HepG2 (cell line): Measurements from ENCODE around the gene RNF213. TPM values are rescaled to one million over a fixed set of nuclear protein-coding genes. Genes with fewer than 3 reads are reported as not detected.

Experiments
- ATF1 ChIP-seq: IDR thresholded peaks from 2 replicates; pipeline ENCODE4 v1.6.1; 2016; ENCODE audit warnings: mild to moderate bottlenecking, control low read depth
- ATRX ChIP-seq: sonication (generic); formaldehyde crosslinking; IDR thresholded peaks from 2 replicates; pipeline ENCODE4 v1.4.0; 2020; ENCODE audit warnings: missing genetic modification reagents, borderline replicate concordance
- GABPA ChIP-seq, 2 experiments: IDR thresholded peaks; 2 replicates each; pipeline ENCODE4 v1.6.1; 2011 to 2016; ENCODE audit warnings: low read depth in 2 of 2, low read length in 1 of 2, missing biosample characterization in 1 of 2, missing genetic modification characterization in 1 of 2
- KDM4B ChIP-seq: sonication (generic); formaldehyde crosslinking; IDR thresholded peaks from 2 replicates; pipeline ENCODE4 v1.4.0; 2020; ENCODE audit warnings: missing genetic modification reagents
- LRRFIP1 ChIP-seq: sonication (generic); formaldehyde crosslinking; conservative IDR thresholded peaks from 2 replicates; pipeline ENCODE4 v1.4.0; 2020; ENCODE audit warnings: missing genetic modification reagents
- NCOA5 ChIP-seq: sonication (generic); formaldehyde crosslinking; IDR thresholded peaks from 2 replicates; pipeline ENCODE4 v1.4.0; 2020; ENCODE audit warnings: missing genetic modification reagents
- NFAT5 ChIP-seq: sonication (generic); formaldehyde crosslinking; IDR thresholded peaks from 2 replicates; pipeline ENCODE4 v1.4.0; 2020; ENCODE audit warnings: missing genetic modification reagents
- NFE2 ChIP-seq: sonication (generic); formaldehyde crosslinking; IDR thresholded peaks from 2 replicates; pipeline ENCODE4 v1.4.0; 2020; ENCODE audit warnings: missing genetic modification reagents
- RNF219 ChIP-seq: sonication (generic); formaldehyde crosslinking; IDR thresholded peaks from 2 replicates; pipeline ENCODE4 v1.5.0; 2020; ENCODE audit warnings: mild to moderate bottlenecking, missing genetic modification reagents
- TMF1 ChIP-seq: sonication (generic); formaldehyde crosslinking; IDR thresholded peaks from 2 replicates; pipeline ENCODE4 v1.8.1; 2022; ENCODE audit warnings: low read depth, missing genetic modification reagents
- ZBTB1 ChIP-seq: sonication (generic); formaldehyde crosslinking; IDR thresholded peaks from 2 replicates; pipeline ENCODE4 v1.4.0; 2020; ENCODE audit warnings: missing genetic modification reagents, borderline replicate concordance
- ZMYM3 ChIP-seq: sonication (generic); formaldehyde crosslinking; IDR thresholded peaks from 2 replicates; pipeline ENCODE4 v1.5.1; 2020; ENCODE audit warnings: mild to moderate bottlenecking, missing genetic modification reagents
- ZNF607 ChIP-seq: sonication (generic); formaldehyde crosslinking; IDR thresholded peaks from 2 replicates; pipeline ENCODE4 v1.5.1; 2020; ENCODE audit warnings: missing genetic modification reagents, mild to moderate bottlenecking, borderline replicate concordance
- ZNF703 ChIP-seq: sonication (generic); formaldehyde crosslinking; IDR thresholded peaks from 2 replicates; pipeline ENCODE4 v1.5.1; 2020; ENCODE audit warnings: missing genetic modification reagents, mild to moderate bottlenecking, moderate library complexity, borderline replicate concordance
- ZNF746 ChIP-seq: sonication (generic); formaldehyde crosslinking; IDR thresholded peaks from 2 replicates; pipeline ENCODE4 v1.8.0; 2022; ENCODE audit warnings: mild to moderate bottlenecking, missing genetic modification reagents
- ZNF766 ChIP-seq: sonication (generic); formaldehyde crosslinking; IDR thresholded peaks from 2 replicates; pipeline ENCODE4 v1.5.0; 2020; ENCODE audit warnings: missing genetic modification reagents, borderline replicate concordance
- ZNF790 ChIP-seq: sonication (generic); formaldehyde crosslinking; IDR thresholded peaks from 2 replicates; pipeline ENCODE4 v1.8.0; 2022; ENCODE audit warnings: missing genetic modification reagents, mild to moderate bottlenecking, borderline replicate concordance
- ZUFSP ChIP-seq: sonication (generic); formaldehyde crosslinking; IDR thresholded peaks from 2 replicates; pipeline ENCODE4 v1.9.0; 2021; ENCODE audit warnings: missing genetic modification reagents, mild to moderate bottlenecking, borderline replicate concordance
- polyA plus RNA-seq, 8 experiments: library from polyadenylated mRNA; depleted of rRNA in 3 of 8; stranded (reverse) in 7 of 8; unstranded in 1 of 8; fragments of >200 nt; fragmentation: Illumina TruSeq in 4 of 8; extraction: Trizol in 4 of 8; gene quantifications; 2 replicates each; pipeline versions ENCODE4 v1.2.1 to v1.2.3, GENCODE V29; 2011 to 2016; ENCODE audit warnings: low read depth in 4 of 8, missing spikeins in 1 of 8, mixed read lengths in 1 of 8; ENCODE audit not compliant: insufficient read depth in 1 of 8
- total RNA-seq, 5 experiments: library from RNA; depleted of rRNA; stranded (reverse); fragments of >200 nt; fragmentation: Illumina TruSeq; extraction: Trizol; gene quantifications; 2 replicates each; pipeline ENCODE4 v1.2.3, GENCODE V29; 2016; ENCODE audit warnings: low read depth in 1 of 5

RNF213 gene
- total and polyA plus RNA-seq, 2 of the 13 experiments (the other 11 are each of a cell fraction or from before 2014, with no cell fraction given), result 38.6 to 38.7 TPM

- TF ChIP-seq NFAT5 (CRISPR knock-in tag) (no peak), ZNF790 (no peak), GABPA (IDR thresholded peaks at IDR 0.05; ENCODE audit: low read depth, low read length) (no peak), GABPA (CRISPR knock-in tag; IDR thresholded peaks at IDR 0.05; ENCODE audit: low read depth) (no peak), ZBTB1 (CRISPR knock-in tag) (no peak), ZNF703 (CRISPR knock-in tag) (no peak), TMF1 (CRISPR knock-in tag) (0 out of 2 replicates have a peak, but pooled peaks have one; percentile 49), ATRX (CRISPR knock-in tag) (no peak), ZNF766 (CRISPR knock-in tag) (no peak), ZNF607 (CRISPR knock-in tag) (peak; percentile 79; the same call in 1 of the 2 replicates), ATF1 (CRISPR knock-in tag) (no peak), KDM4B (CRISPR knock-in tag) (peak; percentile 78; the same call in 1 of the 2 replicates), LRRFIP1 (CRISPR knock-in tag) (no peak), NFE2 (no peak), RNF219 (CRISPR knock-in tag) (no peak), NCOA5 (CRISPR knock-in tag) (no peak), ZNF746 (CRISPR knock-in tag) (no peak), ZUFSP (CRISPR knock-in tag) (no peak), ZMYM3 (CRISPR knock-in tag) (no peak)
These were observed 166.1 kb downstream of the RNF213 start (continued) for GRCh38 chr17:80426671-80427326.
